CD4-positive, alpha-beta T cell (primary cell): ENCODE results near the gene TENM4. TPM values are rescaled to one million over a fixed set of nuclear protein-coding genes. Genes with fewer than 3 reads are reported as not detected.

Experiments
- ATAC-seq: fragments of 200-7000 bp; cut with Tn5 transposase; one replicate; pipeline ENCODE4 v1.10.0; 2022; ENCODE audit warnings: mild to moderate bottlenecking; ENCODE audit not compliant: poor library complexity
- CTCF ChIA-PET: fragments of 350-600 bp; sonication (Branson Sonifier 250); formaldehyde crosslinking; loops from one replicate; lab custom pipeline; 2021; ENCODE audit warnings: antibody characterized with exemption, inconsistent platforms; lab: Charles Lee
- POLR2A ChIA-PET: fragments of 350-600 bp; sonication (Branson Sonifier 250); formaldehyde crosslinking; loops from one replicate; lab custom pipeline; 2021; ENCODE audit warnings: antibody characterized with exemption, inconsistent platforms; lab: Charles Lee
- DNase-seq, 14 experiments: peaks; one replicate each; pipeline ENCODE4 v3.0.0-alpha.2; 2013 to 2020; ENCODE audit warnings: mixed read lengths in 2 of 14
- H3K27ac ChIP-seq, 2 donors: one replicate each; pipeline versions ENCODE4 v1.5.1 to v1.7.0; 2013; ENCODE audit warnings: low read length in 2 of 2, low read depth in 1 of 2, mild to moderate bottlenecking in 1 of 2
- H3K27me3 ChIP-seq, 2 experiments: 1 replicate in 1 of 2; 2 replicates in 1 of 2; pipeline versions ENCODE4 v1.6.1 to v1.7.0; 2013; ENCODE audit warnings: low read length in 2 of 2, control low read depth in 1 of 2, mild to moderate bottlenecking in 1 of 2, moderate library complexity in 1 of 2; ENCODE audit not compliant: insufficient read depth in 2 of 2, control insufficient read depth in 1 of 2
- H3K36me3 ChIP-seq: one replicate; pipeline ENCODE4 v1.6.1; 2013; ENCODE audit warnings: low read length, control low read depth; ENCODE audit not compliant: insufficient read depth
- H3K4me1 ChIP-seq: one replicate; pipeline ENCODE4 v1.6.1; 2013; ENCODE audit warnings: low read length, control low read depth; ENCODE audit not compliant: insufficient read depth
- H3K4me3 ChIP-seq: one replicate; pipeline ENCODE4 v1.5.1; 2013; ENCODE audit warnings: mild to moderate bottlenecking, low read length, moderate library complexity
- H3K9me3 ChIP-seq, 2 experiments: 1 replicate in 1 of 2; 2 replicates in 1 of 2; pipeline versions ENCODE4 v1.6.1 to v1.7.0; 2013; ENCODE audit warnings: low read length in 2 of 2, mild to moderate bottlenecking in 2 of 2, control low read depth in 1 of 2, moderate library complexity in 1 of 2; ENCODE audit not compliant: control insufficient read depth in 1 of 2, insufficient read depth in 1 of 2
- H3K27ac Mint-ChIP-seq: one replicate; pipeline ENCODE4 v1.8.0; 2020; ENCODE audit warnings: mixed read lengths
- H3K27me3 Mint-ChIP-seq: one replicate; pipeline ENCODE4 v1.8.0; 2021; ENCODE audit warnings: mixed read lengths
- H3K36me3 Mint-ChIP-seq: one replicate; pipeline ENCODE4 v1.8.0; 2021; ENCODE audit warnings: low read depth, mixed read lengths
- H3K4me1 Mint-ChIP-seq: one replicate; pipeline ENCODE4 v1.8.0; 2021; ENCODE audit warnings: low read depth, mixed read lengths
- H3K4me3 Mint-ChIP-seq: one replicate; pipeline ENCODE4 v1.8.0; 2020; ENCODE audit warnings: mild to moderate bottlenecking, mixed read lengths
- H3K9me3 Mint-ChIP-seq: one replicate; pipeline ENCODE4 v1.8.0; 2020; ENCODE audit warnings: mixed read lengths
- CTCF ChIP-seq: fragments of 200-600 bp; IDR thresholded peaks from one replicate; pipeline ENCODE4 v1.8.0; 2022; ENCODE audit warnings: antibody characterized with exemption, mild to moderate bottlenecking
- intact Hi-C, 2 experiments: fragments of 100-400 bp; cut with DNase I in 1 of 2; cut with micrococcal nuclease in 1 of 2; formaldehyde crosslinking; loops; one replicate each; pipeline versions ENCODE4 v1.15.1 to v1.9.0; 2023 to 2025; cut with DNase I, micrococcal nuclease
- total RNA-seq, 174 experiments: library from RNA in 2 of 174; stranded (reverse) in 2 of 174; gene quantifications; one replicate each; pipeline ENCODE4 v1.2.3 and lab custom pipeline; 2021 to 2026

Gene TENM4
- total RNA-seq, 2 experiments from 2014 or later = 0.22 to 0.31 TPM

- CTCF ChIA-PET = no interaction called here
- ATAC-seq = no peak
- DNase-seq = no peak
- intact Hi-C loops = no loop called here
- Histone ChIP-seq H3K27ac (no peak overlapping the region), H3K9me3 (no peaks in the 10 kb centered on the region), H3K27me3 (peaks cover 0 to 6% of the 10 kb centered on the region in 2 experiments), H3K36me3 (no peaks in the 10 kb centered on the region), H3K4me3 (no peak overlapping the region), H3K4me1 (no peaks in the 10 kb centered on the region)
- H3K9me3 Mint-ChIP-seq = no peaks in the 10 kb centered on the region
- H3K4me1 Mint-ChIP-seq = no peaks in the 10 kb centered on the region
- no peak for TF ChIP-seq CTCF
- no peaks in the 10 kb centered on the region for H3K36me3 Mint-ChIP-seq
- no peak overlapping the region for H3K4me3 Mint-ChIP-seq
- H3K27ac Mint-ChIP-seq = no peak overlapping the region
- peaks cover 25% of the 10 kb centered on the region for H3K27me3 Mint-ChIP-seq
- POLR2A ChIA-PET = no interaction called here
These were observed 594.6 kb downstream of the TENM4 start for GRCh38 chr11:78846269-78846668.

- no peak overlapping the region for H3K27ac Mint-ChIP-seq
- intact Hi-C loops = no loop called here
- POLR2A ChIA-PET = no interaction called here
- H3K27me3 ChIP-seq = peaks cover 6 to 7% of the 10 kb centered on the region in 2 experiments
- no peaks in the 10 kb centered on the region for H3K36me3 Mint-ChIP-seq
- H3K4me1 ChIP-seq = no peaks in the 10 kb centered on the region
- H3K9me3 Mint-ChIP-seq = no peaks in the 10 kb centered on the region
- no peak overlapping the region for H3K4me3 ChIP-seq
- TF ChIP-seq CTCF = no peak
- H3K4me1 Mint-ChIP-seq = no peaks in the 10 kb centered on the region
- no peak overlapping the region for H3K27ac ChIP-seq
- CTCF ChIA-PET = no interaction called here
- peaks cover 29% of the 10 kb centered on the region for H3K27me3 Mint-ChIP-seq
- ATAC-seq = no peak
- H3K9me3 ChIP-seq = no peaks in the 10 kb centered on the region
- no peak for DNase-seq
- H3K4me3 Mint-ChIP-seq = no peak overlapping the region
- H3K36me3 ChIP-seq = no peaks in the 10 kb centered on the region
These were observed 595.3 kb downstream of the TENM4 start for GRCh38 chr11:78845496-78845895.

GRCh38 chr11:78841456-78842060 is 599.3 kb downstream of the TENM4 start:
- DNase-seq (no peak), ATAC-seq (no peak)
- Mint-ChIP-seq H3K27me3 (peaks cover 26% of the 10 kb centered on the region), H3K4me3 (no peak overlapping the region), H3K27ac (no peak overlapping the region), H3K36me3 (no peaks in the 10 kb centered on the region), H3K9me3 (no peaks in the 10 kb centered on the region), H3K4me1 (no peaks in the 10 kb centered on the region)
- no peaks in the 10 kb centered on the region for H3K9me3 ChIP-seq
- no peak overlapping the region for H3K27ac ChIP-seq
- CTCF ChIA-PET = no interaction called here
- POLR2A ChIA-PET = no interaction called here
- intact Hi-C loops = no loop called here
- no peaks in the 10 kb centered on the region for H3K4me1 ChIP-seq
- peaks cover 6 to 7% of the 10 kb centered on the region in 2 experiments for H3K27me3 ChIP-seq
- no peak for TF ChIP-seq CTCF
- H3K36me3 ChIP-seq = no peaks in the 10 kb centered on the region
- H3K4me3 ChIP-seq = no peak overlapping the region
